Osteocyte (in vitro differentiated cells): ENCODE measurements around the gene TARS1. TPM values are rescaled to one million over a fixed set of nuclear protein-coding genes. Genes with fewer than 3 reads are reported as not detected.

ENCODE experiments used
- DNase-seq: peaks from one replicate; pipeline ENCODE4 v3.0.0; 2021; ENCODE audit warnings: mixed read lengths; ENCODE audit not compliant: unreplicated experiment; ENCODE audit errors: extremely low spot score
- H3K27ac Mint-ChIP-seq: one replicate; pipeline ENCODE4 v1.8.0; 2021; ENCODE audit warnings: mild to moderate bottlenecking, mixed read lengths; ENCODE audit not compliant: unreplicated experiment
- H3K27me3 Mint-ChIP-seq: one replicate; pipeline ENCODE4 v1.8.0; 2021; ENCODE audit warnings: mixed read lengths; ENCODE audit not compliant: unreplicated experiment
- H3K36me3 Mint-ChIP-seq: one replicate; pipeline ENCODE4 v1.8.0; 2021; ENCODE audit warnings: mixed read lengths; ENCODE audit not compliant: unreplicated experiment
- H3K4me1 Mint-ChIP-seq: one replicate; pipeline ENCODE4 v1.8.0; 2021; ENCODE audit warnings: mixed read lengths; ENCODE audit not compliant: unreplicated experiment
- H3K4me3 Mint-ChIP-seq: one replicate; pipeline ENCODE4 v1.8.0; 2021; ENCODE audit warnings: mild to moderate bottlenecking, moderate library complexity, mixed read lengths; ENCODE audit not compliant: unreplicated experiment
- H3K9me3 Mint-ChIP-seq: one replicate; pipeline ENCODE4 v1.8.0; 2021; ENCODE audit warnings: mixed read lengths; ENCODE audit not compliant: unreplicated experiment
- total RNA-seq: library from RNA; stranded (reverse); gene quantifications from 2 replicates; pipeline ENCODE4 v1.2.1, GENCODE V29; 2021
- TF ChIP-seq, protein P1 (sequence below): fragments of 200-600 bp; sonication (generic); IDR thresholded peaks from 2 replicates; pipeline ENCODE4 v1.5.0; 2021; ENCODE audit warnings: antibody characterized with exemption, mild to moderate bottlenecking, moderate library complexity

Gene TARS1
- total RNA-seq, 1 donor from 2014 or later, result 237 TPM

DNA sequence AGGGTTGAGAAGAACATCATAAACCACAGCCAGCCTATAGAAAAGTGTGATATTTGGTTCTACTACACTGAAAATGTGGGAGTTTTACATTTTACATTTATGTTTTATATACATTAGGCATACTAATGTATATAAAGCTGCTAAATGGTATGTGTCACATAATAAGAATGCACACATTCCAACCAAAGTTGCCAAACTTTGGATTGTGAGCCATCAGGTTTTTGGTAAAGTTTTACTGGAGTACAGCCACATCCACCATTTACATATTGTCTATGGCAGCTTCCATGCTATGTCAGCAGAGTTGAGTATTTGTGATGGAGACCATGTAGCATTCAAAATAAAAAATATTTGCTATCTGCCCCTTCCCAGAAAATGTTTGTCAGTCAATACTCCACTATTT lies 23.1 kb upstream of the TARS1 start:
- no peak overlapping the region for H3K27ac Mint-ChIP-seq
- H3K27me3 Mint-ChIP-seq, result no peaks in the 10 kb centered on the region
- H3K36me3 Mint-ChIP-seq, result peaks cover 2% of the 10 kb centered on the region
- peaks cover 18% of the 10 kb centered on the region for H3K4me1 Mint-ChIP-seq
- no peak overlapping the region for H3K4me3 Mint-ChIP-seq
- DNase-seq, result no peak
- no peaks in the 10 kb centered on the region for H3K9me3 Mint-ChIP-seq
- TF ChIP-seq, protein P1, sequence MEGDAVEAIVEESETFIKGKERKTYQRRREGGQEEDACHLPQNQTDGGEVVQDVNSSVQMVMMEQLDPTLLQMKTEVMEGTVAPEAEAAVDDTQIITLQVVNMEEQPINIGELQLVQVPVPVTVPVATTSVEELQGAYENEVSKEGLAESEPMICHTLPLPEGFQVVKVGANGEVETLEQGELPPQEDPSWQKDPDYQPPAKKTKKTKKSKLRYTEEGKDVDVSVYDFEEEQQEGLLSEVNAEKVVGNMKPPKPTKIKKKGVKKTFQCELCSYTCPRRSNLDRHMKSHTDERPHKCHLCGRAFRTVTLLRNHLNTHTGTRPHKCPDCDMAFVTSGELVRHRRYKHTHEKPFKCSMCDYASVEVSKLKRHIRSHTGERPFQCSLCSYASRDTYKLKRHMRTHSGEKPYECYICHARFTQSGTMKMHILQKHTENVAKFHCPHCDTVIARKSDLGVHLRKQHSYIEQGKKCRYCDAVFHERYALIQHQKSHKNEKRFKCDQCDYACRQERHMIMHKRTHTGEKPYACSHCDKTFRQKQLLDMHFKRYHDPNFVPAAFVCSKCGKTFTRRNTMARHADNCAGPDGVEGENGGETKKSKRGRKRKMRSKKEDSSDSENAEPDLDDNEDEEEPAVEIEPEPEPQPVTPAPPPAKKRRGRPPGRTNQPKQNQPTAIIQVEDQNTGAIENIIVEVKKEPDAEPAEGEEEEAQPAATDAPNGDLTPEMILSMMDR, result no peak

DNA sequence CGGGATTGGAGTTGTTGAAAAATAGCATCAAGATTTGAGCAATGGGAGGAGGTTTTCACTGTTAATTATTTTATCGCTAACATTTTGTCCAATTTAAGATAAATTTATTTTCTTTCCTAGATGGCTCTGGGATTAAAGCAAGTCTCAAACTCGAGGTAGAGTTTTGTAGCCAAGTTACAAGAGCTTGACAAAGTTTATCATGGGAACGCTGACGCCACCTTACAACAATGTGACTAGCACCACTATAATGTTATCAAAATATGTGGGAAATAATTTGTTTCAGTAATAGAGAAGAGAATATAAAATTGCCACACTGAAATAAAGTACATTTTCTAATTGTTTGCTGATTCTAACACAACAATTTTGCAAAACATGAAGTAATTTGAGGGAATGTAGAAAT lies 19.8 kb upstream of the TARS1 start:
- Mint-ChIP-seq H3K27me3 (no peaks in the 10 kb centered on the region), H3K4me3 (no peak overlapping the region), H3K36me3 (no peaks in the 10 kb centered on the region), H3K27ac (no peak overlapping the region), H3K4me1 (peaks cover 28% of the 10 kb centered on the region), H3K9me3 (no peaks in the 10 kb centered on the region)
- no peak for DNase-seq
- TF ChIP-seq, protein P1, result no peak

DNA sequence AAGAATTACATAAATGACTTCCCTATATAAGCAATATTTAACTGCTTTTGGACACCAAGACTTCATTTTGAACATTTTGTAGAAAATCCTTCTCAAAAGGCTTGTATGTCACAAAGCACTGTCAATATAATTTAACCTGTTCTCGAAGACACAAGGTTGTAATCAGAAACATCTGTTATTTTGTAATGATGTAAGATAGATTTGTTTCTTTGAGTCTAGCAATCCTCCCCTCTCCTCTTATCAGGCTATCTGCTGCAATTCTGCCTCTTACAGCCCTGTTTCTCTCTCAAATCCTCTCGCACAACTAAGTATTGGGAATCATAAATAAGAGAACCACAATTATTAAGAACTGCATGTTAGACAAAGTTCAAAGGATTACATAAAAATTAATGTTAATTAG lies 18.6 kb upstream of the TARS1 start:
- no peak for DNase-seq

DNA sequence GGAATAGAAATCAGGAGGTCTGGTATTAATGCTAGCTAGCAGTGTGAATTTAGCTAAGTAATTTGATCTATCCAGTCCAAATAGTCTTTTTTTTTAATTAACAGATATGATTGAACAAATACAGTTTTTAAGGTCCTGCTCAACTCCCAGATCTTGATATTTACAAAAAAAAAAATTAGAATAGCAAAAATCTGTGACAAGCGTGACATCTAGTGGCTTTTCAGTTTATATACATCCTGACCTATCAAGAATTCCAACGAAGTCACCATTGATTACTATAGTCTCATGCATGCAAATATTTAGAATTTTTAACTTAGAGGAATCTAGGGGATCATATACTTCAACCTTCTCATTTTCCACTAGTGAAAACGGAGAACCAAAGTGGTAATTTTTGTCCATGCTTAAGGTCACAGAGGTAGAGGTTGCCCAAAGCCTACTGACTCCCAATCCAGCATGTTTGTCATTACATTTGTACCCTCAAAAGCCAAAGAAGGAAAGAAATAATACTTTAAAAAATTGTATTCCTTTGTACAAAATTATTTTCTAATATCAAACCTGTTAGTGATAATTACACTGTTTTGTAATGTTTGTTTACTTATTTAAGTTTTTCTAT lies 17.6 kb upstream of the TARS1 start:
- Mint-ChIP-seq H3K36me3 (no peaks in the 10 kb centered on the region), H3K9me3 (peaks cover 5% of the 10 kb centered on the region), H3K27ac (no peak overlapping the region), H3K27me3 (no peaks in the 10 kb centered on the region), H3K4me1 (peaks cover 29% of the 10 kb centered on the region), H3K4me3 (no peak overlapping the region)
- TF ChIP-seq, protein P1, result peak; percentile 70
- no peak for DNase-seq

More for the DNA sequence above, 18.6 kb upstream of the TARS1 start:
- Mint-ChIP-seq H3K27ac (no peak overlapping the region), H3K36me3 (no peaks in the 10 kb centered on the region), H3K4me1 (peaks cover 29% of the 10 kb centered on the region), H3K27me3 (no peaks in the 10 kb centered on the region), H3K9me3 (peaks cover under 1% of the 10 kb centered on the region), H3K4me3 (no peak overlapping the region)
- TF ChIP-seq, protein P1, result no peak

DNA sequence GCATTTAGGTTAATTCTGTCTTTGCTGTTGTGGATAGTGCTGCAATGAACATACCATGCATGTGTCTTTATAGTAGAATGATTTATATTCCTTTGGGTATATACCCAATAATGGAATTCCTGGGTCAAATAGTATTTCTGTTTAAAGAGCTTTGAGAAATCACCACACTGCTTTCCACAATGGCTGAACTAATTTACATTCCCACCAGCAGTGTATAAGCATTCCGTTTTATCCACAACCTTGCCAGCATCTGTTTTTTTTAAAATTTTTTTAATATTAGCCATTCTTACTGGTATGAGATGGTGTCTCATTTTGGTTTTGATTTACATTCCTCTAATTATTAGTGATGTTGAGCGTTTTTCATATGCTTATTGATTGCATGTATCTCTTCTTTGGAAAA lies 15.5 kb upstream of the TARS1 start:
- peaks cover 2% of the 10 kb centered on the region for H3K36me3 Mint-ChIP-seq
- DNase-seq, result no peak
- TF ChIP-seq, protein P1, result no peak
- H3K27me3 Mint-ChIP-seq, result no peaks in the 10 kb centered on the region
- no peak overlapping the region for H3K27ac Mint-ChIP-seq
- H3K4me3 Mint-ChIP-seq, result no peak overlapping the region
- peaks cover 25% of the 10 kb centered on the region for H3K4me1 Mint-ChIP-seq
- peaks cover 14% of the 10 kb centered on the region for H3K9me3 Mint-ChIP-seq
